Progenitor cell of endocrine pancreas (in vitro differentiated cells): ENCODE measurements around the gene NUDT21. TPM values are rescaled to one million over a fixed set of nuclear protein-coding genes. Genes with fewer than 3 reads are reported as not detected.

Source experiments
- DNase-seq: peaks from one replicate; pipeline ENCODE4 v3.0.0; 2021; ENCODE audit warnings: low spot score; ENCODE audit not compliant: unreplicated experiment
- H3K27ac Mint-ChIP-seq: 2 replicates; pipeline ENCODE4 v1.8.0; 2021; ENCODE audit warnings: mild to moderate bottlenecking, moderate library complexity, mixed read lengths
- H3K27me3 Mint-ChIP-seq: 2 replicates; pipeline ENCODE4 v1.8.0; 2021; ENCODE audit warnings: mixed read lengths
- H3K36me3 Mint-ChIP-seq: 2 replicates; pipeline ENCODE4 v1.8.0; 2022; ENCODE audit warnings: mixed read lengths; ENCODE audit not compliant: insufficient read depth
- H3K4me1 Mint-ChIP-seq: 2 replicates; pipeline ENCODE4 v1.8.0; 2021; ENCODE audit warnings: low read depth, mixed read lengths
- H3K4me3 Mint-ChIP-seq: 2 replicates; pipeline ENCODE4 v1.8.0; 2021; ENCODE audit warnings: low read depth, mild to moderate bottlenecking, moderate library complexity, mixed read lengths
- H3K9me3 Mint-ChIP-seq: 2 replicates; pipeline ENCODE4 v1.8.0; 2021; ENCODE audit warnings: low read depth, mixed read lengths
- total RNA-seq: library from RNA; stranded (reverse); gene quantifications from 2 replicates; pipeline ENCODE4 v1.2.1, GENCODE V29; 2021
- TF ChIP-seq, protein P1 (sequence below): fragments of 200-600 bp; sonication (generic); IDR thresholded peaks from one replicate; pipeline ENCODE4 v1.5.0; 2021; ENCODE audit warnings: antibody characterized with exemption, mild to moderate bottlenecking; ENCODE audit not compliant: unreplicated experiment

Gene NUDT21
- total RNA-seq, 1 donor from 2014 or later, result 139 TPM

DNA sequence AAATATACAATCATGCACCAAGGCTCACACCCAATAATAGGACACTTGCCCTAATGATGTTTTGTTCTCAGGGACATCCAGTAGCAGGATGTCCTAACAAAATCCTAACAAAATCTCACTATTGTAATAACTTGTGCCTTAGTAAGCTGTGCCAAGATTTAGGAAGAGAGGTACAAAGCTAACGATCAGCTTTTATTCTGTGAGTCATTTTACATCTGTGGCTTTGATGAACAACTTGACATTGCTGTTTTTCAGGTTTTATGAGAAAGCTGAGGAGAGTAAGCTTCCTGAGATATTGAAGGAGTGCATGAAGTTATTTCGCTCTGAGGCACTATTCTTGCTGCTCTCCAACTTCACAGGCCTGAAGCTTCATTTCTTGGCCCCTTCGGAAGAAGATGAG, 19.1 kb upstream of the NUDT21 start:
- Mint-ChIP-seq H3K27ac (no peak overlapping the region), H3K27me3 (no peaks in the 10 kb centered on the region)

DNA sequence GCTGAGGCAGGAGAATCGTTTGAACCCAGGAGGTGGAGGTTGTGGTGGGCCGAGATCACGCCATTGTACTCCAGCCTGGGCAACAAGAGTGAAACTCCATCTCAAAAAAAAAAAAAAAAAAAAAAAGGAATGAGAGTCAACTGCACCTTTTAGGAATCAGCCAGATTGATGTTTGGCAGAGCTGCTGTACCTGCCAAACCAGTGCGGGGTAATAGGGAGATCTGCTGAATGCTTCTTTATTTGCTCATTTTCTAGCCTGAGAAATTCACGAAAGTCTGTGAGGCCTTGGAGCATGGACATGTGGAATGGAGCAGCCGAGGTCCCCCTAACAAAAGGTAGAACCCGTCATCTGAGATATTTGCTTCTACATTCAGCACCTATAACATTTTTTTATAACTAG, 18.6 kb upstream of the NUDT21 start:
- peaks cover 18% of the 10 kb centered on the region for H3K36me3 Mint-ChIP-seq
- no peaks in the 10 kb centered on the region for H3K9me3 Mint-ChIP-seq
- H3K27ac Mint-ChIP-seq, result no peak overlapping the region
- no peaks in the 10 kb centered on the region for H3K4me1 Mint-ChIP-seq
- H3K27me3 Mint-ChIP-seq, result no peaks in the 10 kb centered on the region
- TF ChIP-seq, protein P1, sequence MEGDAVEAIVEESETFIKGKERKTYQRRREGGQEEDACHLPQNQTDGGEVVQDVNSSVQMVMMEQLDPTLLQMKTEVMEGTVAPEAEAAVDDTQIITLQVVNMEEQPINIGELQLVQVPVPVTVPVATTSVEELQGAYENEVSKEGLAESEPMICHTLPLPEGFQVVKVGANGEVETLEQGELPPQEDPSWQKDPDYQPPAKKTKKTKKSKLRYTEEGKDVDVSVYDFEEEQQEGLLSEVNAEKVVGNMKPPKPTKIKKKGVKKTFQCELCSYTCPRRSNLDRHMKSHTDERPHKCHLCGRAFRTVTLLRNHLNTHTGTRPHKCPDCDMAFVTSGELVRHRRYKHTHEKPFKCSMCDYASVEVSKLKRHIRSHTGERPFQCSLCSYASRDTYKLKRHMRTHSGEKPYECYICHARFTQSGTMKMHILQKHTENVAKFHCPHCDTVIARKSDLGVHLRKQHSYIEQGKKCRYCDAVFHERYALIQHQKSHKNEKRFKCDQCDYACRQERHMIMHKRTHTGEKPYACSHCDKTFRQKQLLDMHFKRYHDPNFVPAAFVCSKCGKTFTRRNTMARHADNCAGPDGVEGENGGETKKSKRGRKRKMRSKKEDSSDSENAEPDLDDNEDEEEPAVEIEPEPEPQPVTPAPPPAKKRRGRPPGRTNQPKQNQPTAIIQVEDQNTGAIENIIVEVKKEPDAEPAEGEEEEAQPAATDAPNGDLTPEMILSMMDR, result no peak
- no peak for DNase-seq
- no peak overlapping the region for H3K4me3 Mint-ChIP-seq

More for the DNA sequence above, 19.1 kb upstream of the NUDT21 start:
- DNase-seq, result no peak
- no peak overlapping the region for H3K4me3 Mint-ChIP-seq
- peaks cover 20% of the 10 kb centered on the region for H3K36me3 Mint-ChIP-seq
- TF ChIP-seq, protein P1, result no peak
- no peaks in the 10 kb centered on the region for H3K9me3 Mint-ChIP-seq
- H3K4me1 Mint-ChIP-seq, result no peaks in the 10 kb centered on the region

DNA sequence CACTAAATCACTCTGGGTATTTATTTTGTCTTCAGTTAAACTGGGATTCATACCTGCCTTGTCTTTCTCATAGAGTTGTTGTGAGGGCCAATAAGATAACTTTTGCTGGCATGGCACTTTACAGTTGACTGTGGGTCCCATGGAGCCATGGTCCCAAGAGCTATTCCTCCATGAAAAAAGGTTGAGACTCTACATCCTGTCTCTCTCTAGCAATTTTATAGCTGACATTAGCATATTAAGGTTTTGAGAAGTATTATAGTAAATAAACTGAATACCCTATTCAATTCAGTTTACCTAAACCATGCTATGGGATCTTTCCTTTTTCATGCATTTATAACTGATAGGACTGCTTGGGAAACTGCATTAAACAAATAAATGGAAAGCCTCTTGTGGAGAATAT, 17.7 kb upstream of the NUDT21 start:
- Mint-ChIP-seq H3K27ac (no peak overlapping the region), H3K4me1 (no peaks in the 10 kb centered on the region), H3K4me3 (no peak overlapping the region), H3K36me3 (peaks cover 19% of the 10 kb centered on the region), H3K9me3 (no peaks in the 10 kb centered on the region), H3K27me3 (no peaks in the 10 kb centered on the region)
- TF ChIP-seq, protein P1, result no peak
- no peak for DNase-seq

DNA sequence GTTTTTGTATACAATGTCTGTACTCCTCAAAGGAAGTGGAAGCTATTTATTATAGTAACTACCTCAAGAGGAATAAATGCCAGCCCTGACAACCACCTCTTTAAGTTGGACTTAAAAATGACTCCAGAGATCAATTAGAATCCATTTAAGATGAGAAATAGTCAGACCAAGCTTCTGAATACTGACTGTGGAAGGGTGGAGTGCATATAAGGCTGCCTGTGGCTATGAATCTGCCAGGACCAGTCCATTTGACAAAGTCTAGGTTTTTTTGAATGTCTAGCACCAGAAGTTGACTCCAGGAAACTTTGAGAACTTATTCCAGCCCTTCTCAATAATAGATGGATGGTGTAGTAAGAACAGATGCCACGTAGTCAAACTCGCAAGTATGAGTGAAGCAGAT, 15.2 kb upstream of the NUDT21 start:
- no peaks in the 10 kb centered on the region for H3K4me1 Mint-ChIP-seq
- no peak for DNase-seq
- TF ChIP-seq, protein P1, result no peak
- H3K27me3 Mint-ChIP-seq, result no peaks in the 10 kb centered on the region
- no peaks in the 10 kb centered on the region for H3K9me3 Mint-ChIP-seq
- H3K4me3 Mint-ChIP-seq, result no peak overlapping the region
- peaks cover 18% of the 10 kb centered on the region for H3K36me3 Mint-ChIP-seq
- no peak overlapping the region for H3K27ac Mint-ChIP-seq

DNA sequence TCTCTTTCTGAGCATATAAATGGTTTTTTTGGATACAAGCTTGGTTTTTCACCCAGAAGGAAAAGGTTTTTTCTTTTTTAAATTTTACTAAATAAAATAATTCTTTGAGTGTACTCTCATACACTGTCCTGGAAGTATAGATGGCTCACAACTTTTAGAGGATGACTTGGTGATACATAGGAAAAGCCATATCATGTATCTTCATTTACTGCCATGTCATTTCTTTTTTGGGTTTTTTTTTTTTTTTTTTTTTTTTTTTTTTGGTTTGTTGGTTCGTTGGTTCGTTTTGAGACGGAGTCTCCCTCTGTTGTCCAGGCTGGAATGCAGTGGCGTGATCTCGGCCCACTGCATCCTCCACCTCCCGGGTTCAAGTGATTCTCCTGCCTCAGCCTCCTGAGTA, 12.0 kb upstream of the NUDT21 start:
- Mint-ChIP-seq H3K4me1 (no peaks in the 10 kb centered on the region), H3K9me3 (no peaks in the 10 kb centered on the region), H3K36me3 (peaks cover 13% of the 10 kb centered on the region), H3K4me3 (no peak overlapping the region), H3K27ac (no peak overlapping the region), H3K27me3 (no peaks in the 10 kb centered on the region)
- TF ChIP-seq, protein P1, result no peak
- no peak for DNase-seq
